ENCODE measurements around the gene PARN.

Gene PARN

DNA sequence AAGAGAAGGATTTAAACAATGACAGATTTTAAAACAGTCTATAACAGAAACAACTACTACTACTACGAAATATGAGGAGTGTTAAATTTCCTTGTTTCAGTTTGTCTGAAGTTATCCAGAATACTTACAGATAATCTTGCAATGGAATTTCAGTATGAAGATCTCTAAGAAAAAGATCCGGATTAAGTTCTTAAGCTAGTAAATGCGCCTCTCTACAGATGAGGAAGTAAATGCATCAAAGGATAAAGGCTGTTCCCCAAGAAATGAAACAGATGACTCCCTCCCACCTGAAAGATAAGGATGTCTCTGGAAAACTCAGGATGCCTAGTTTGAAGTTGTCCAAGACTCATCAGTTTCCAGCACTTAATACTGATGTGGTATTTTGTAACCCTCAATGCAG lies 105.1 kb downstream of the PARN start:
- DNase-seq = no peak

DNA sequence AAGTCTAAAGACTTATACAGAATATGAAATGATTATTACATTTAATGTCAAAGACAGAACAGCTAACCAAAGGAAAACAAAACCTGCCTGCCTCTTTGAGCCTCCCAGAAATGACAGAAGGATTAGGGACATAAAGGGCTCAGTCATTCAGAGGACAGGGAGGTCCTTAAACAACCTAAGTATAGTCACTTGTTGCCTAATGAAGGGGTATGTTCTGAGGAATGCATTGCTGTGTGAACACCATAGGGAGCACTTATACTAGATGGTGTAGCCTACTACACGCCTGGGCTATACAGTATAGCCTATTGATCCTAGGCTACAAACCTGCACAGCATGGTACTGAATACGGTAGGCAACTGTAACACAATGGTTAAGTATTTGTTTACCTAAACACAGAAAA lies 106.4 kb downstream of the PARN start:
- DNase-seq = no peak

DNA sequence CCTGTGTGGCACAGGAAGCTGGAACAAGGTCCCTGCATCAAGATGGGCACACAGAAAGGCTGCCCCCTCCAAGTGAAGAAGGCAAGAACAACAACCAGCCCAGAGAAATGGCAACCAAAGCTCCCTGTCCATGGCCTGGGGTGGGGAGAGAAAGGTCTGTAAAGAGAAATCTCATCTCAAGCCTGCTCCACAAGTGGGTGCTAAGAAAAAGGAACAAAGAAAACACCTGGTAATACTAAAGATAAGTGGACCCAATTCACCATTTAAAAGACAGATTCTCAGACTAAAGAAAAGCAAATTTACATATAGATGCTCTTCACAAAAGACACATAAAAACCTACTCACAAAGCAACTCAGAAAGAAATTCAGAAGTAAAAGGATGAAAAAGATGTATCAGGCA lies 107.4 kb downstream of the PARN start:
- no peak for DNase-seq

DNA sequence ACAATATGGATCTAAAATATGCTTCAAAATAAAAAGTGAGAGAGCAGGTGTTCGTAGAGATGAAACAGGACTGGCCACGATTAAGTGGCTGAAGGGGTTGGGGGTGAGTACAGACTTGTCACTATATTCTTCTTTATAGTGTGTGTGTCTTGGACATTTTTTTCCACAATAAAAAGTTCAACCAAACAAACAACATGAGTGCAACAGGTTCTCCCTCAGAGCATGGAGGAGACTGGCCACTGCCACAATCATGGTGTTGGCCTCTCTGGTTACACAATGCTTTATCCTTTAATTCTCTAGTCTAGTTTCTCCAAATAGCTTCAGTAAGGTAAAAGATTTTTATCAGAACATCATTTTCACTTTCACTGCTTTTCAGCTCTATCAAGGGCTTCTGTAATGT lies 109.3 kb downstream of the PARN start:
- no peak for DNase-seq

DNA sequence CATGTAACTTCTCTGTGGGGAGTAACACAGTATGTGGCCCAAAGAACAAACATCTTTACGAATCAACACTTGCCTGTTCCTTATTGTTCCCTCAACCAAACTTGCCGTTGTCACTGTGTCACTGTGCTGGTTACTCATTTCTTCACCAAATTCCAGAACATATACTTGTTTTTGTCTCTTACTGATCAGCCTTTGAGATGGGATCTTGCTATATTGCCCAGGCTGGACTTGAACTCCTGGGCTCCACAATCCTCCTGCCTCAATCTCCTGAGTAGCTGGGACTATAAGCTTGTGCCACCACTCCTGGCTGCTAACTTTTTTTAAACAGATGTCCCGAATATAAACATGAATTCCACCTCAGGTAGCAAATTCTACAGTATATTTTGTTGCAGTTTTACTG lies 115.1 kb downstream of the PARN start:
- no peak for DNase-seq

DNA sequence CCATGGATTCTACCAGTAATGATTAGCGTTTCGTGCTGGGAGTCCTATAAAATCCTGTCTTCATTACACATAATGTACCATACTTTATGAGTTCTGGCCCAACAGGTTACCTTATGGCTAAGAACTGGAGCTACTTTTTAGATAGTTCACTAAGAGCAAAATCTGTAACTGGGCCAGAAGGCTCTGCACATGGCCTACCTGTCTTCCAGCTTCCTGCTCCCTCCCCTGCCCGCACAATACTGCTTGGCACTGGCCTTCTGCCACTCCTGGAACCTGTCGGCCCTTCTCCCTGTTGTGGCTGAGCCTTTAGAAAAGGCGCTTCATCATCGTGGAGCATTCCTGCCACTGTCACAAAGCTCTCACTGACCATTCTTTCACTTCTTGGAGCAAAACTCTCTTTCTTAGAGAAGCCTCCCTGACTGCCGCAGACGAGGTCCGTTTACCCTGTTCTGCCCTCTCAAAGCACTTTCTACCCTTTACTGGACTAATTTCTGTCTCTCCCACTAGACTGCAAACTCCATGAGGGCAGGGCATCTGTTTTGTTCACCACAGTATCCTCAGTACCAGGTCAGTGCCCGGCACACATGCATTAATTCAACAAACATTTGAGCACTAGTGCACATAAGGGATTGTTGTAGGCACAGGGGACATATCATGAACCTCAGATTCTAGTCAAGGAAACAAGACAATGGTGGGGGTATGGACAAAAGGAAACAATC lies 116.5 kb downstream of the PARN start:
- no peak for DNase-seq

DNA sequence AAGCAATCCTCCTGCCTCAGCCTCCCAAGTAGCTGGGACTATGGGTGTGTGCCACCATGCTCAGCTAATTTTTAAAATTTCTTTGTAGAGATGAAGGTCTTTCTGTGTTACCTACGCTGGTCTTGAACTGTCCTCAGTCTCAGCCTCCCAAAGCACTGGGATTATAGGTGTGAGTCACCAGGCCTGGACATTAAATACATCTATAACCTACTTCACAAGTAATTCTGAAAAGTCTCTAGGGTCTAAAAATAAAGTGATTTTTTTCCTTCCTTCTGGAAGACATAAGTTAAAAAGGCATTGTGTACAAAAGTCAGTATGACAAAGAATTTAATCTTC lies 118.3 kb downstream of the PARN start:
- DNase-seq = no peak

DNA sequence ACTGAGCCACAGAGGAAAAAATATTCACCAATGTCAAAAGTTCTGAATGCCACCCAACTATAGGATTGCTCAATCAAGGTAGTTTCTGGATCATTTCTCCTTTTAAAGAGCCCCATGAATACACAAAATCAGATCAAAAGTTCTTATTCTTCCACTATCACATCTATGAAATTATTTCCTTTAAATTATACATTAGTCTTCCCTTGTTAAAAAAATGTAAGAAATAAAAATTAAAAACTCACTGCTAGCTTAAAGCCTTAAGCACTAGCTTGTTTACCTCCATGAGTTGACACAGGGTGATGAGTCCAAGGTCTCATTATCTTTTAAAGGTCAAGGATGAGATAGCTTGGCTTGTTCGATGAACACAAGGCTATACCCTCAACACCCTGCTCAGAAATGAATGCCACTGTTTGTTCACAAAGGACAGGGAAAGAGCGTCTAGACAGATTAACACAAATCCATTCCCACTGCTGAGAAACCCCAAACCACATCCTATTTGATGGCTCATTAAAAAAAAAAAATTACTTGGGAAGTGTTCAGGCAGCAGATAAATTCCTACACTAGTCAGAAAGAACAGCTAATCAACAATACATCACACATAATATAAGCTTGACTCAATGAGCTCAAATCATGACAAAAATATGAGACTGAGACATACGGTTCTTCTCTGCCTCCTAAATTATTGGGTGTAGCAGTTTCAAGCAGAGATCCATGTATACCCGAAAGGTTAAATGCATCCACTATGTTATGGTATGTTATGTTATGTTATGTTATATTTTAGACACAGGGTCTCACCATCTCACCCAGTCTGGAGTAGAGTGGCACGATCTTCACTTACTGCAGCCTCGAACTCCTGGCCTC lies 118.9 kb downstream of the PARN start:
- no peak for DNase-seq

DNA sequence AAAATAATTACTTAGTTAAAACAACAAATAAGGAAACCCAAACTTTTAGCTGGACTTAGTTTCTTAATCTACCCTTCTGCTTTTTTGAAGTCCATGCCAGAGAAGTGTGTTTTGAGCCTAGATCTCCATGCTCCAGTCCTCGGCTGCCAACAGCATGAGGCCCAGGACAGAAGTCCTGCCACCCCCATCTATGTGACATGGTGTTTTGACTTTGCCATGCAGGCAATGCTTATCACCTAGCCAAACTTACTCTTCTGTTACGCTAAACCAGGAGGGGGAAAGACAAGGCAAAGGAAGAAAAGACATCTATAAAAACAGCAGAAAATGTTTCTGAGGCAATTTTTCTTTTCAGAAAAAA lies 119.5 kb downstream of the PARN start:
- no peak for DNase-seq

DNA sequence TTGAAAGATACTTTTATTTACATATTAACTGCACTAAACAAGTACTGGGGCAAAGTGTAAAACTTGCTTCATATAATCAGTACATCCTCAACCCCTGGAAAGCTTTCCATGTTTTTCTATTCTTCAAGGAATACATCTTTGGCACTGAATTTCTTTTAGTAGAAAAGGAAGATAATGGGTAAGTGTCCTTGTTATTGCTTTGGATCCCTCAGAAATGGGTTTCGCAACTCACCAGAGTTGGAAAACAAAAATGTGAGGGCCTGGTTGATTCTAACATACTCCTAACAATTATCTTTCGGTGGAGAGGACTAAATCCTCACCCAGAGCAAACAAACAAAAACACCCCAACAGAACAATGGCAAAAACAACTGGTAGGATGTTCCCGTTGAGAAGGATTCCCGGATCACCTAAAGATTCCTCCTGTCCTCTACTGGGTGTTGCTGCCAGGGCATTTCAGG lies 120.4 kb downstream of the PARN start:
- DNase-seq = no peak

DNA sequence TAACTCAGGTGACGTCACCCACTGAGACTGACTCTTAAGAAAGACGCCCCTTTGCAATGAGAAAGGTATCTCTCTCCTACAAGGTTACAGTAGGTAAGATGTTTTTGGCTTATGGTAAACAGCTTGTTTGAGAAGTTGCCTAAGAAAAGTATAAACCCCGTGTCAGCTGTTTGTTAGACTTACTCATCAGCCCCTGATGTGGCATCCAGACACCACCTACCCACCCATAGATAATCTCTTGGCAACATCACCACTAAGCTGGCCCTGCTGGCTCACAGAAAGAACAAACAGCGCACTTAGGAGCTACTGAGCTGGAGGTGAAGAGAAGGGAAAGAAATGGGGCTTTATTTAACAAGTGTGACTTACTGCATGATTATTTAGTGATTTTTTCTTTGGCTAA lies 121.0 kb downstream of the PARN start:
- DNase-seq = no peak

DNA sequence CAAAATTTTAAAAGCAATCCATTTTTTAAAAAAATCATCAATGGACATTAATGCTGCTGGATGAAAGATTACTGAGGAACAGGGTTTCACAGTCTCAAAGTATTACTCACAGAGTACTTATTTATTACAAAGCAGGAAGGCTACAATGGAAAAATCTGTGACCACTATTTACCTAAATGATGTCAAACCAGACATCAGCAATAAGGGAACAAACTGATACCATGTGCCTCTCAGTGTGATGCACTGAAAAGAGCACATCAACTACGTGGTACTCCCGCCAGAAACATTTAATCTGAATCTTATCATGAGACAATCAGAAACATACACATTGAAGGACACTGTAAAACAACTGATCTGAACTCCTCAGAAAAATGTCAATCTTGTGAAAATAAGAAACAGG lies 124.2 kb downstream of the PARN start:
- no peak for DNase-seq

DNA sequence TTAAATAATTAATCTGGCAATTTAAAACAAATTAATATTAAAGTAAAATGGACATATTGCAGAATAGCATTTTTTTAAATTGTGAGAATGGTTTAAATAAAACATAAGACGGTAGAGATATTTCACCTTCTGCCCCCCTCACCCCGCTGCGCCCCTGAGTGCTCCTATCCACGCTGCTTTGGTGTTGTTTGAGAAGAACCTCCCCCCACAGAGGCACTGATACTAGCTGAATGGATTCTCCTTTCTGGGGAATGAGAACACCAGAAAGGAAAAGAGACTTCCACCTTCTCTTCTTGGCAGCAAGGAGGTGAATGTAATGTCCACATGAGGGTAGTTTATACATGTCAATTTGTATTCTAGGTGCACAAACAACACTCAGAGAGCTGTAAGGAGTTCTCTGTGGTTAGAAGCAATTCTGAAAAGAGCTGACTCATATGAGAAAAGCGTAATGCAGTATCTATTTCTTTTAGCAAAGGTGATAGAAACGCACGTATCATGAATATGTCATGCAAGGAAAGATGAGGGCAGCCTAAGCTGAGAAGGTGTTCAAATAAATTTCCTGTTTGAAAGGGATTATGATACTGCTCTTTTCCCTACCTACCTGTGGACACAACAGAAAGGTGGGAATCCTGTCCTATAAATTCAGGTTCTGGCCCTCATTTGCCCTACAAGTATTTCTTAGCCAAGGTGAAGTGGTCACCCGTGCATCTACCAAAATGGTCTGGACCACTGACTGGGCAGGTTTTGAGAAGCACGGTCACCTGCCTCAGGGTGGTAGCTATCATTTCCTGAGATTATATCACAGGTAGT lies 126.9 kb downstream of the PARN start:
- no peak for DNase-seq

DNA sequence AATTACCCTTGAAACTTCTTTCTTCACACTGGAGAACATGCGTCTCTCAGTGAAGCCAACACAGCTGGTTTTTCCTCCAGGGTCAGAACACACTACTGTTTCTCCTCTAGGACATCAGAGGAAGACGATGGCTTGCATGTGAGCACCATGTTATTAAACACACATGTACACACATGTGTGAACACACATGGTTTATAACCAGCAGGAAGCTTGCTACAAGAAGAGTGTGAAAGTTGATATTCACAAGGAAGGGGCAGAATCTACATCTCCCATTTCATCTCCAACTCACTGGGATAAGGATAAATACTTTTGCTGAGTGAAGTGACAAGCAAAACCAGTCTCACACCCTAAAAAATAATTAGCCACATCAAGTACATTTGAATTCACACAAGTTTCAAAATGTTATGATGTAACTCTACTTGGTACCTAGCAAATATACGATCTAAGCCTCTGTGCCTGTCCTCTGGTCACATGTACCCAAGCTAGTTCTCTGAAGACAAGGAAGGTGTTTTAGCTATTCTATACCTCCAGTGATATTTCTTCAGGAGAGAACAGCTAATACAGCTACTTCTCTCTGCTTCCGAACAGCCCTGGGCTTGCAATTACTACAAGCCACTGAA lies 127.7 kb downstream of the PARN start:
- DNase-seq = no peak

DNA sequence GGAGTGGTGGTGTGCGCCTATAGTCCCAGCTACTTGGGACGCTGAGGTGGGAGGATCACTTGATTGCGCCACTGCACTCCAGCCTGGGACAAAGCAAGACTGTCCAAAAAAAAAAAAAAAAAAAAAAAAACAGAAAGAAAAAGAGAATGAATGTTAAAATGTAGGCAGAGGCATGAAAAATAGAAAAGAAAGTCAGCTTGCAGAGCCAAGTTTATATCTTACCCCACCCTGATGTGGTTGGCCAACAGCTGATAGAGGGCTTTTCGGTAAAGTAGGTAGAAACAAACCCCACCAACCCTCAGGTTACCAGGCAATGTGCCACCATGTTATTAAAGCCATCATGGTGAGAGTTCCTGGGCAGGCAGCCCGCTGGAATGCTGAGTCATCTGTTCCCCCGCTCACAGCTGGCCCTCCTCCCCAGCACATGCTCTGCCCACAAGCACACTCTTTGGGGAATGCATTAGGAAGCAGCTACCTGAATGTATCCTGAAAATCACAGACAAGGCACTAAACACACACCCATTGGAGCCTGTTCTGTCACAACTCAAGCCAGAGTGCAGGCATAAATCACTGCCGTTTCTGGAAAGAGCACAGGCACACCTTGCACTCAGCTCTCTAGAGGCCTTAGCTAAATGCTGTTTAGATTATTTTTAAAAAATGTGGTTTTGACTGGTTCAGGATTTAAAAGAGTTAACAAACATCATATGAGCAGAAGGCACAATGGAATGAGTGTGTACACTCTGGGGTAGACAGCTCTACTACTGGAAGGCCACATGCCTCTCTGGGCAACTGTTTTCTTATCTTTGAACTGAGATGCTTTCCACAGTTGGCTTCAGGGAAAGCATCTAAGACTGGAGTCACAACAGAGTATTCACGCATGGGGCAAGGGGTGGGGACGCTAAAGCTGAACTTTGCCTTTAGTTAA lies 128.5 kb downstream of the PARN start:
- DNase-seq = no peak

DNA sequence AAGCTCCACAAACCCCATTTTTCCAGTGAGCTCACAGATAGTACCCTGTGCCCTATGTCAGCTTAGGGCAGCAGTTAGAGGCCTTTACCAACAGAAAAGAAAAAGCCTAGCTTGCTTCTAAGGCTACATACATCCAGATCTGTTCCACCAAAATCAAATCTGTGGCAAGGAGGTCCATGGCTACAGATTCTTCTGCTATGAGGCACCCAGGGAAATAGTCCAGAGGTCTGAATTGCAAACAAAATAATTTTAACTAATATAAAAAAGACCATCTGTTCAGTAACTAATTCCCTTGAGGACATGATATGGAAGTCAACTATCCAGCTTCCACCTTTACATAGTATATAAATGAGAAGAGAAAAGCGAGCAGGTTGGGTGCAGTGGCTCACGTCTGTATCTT lies 129.3 kb downstream of the PARN start:
- no peak for DNase-seq

DNA sequence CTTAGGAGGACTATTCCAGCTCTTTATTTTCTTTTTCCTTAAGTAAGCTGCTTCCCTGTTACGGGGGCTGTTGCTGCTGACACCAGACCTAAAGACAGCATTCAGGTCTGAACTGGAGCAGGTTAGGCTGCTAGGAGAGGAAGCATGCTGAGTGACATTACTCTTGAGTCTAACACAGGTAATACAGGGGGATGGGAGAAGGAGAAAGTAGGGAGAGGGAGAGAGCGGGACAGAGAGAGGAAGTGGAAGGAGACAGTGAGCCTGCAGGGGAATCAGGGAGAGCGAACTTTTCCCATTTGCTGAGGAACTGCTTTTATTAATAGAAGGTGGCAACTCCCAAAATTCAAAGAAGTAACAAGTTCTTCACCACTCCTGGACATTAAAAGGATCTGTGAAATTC lies 130.9 kb downstream of the PARN start:
- DNase-seq = no peak

DNA sequence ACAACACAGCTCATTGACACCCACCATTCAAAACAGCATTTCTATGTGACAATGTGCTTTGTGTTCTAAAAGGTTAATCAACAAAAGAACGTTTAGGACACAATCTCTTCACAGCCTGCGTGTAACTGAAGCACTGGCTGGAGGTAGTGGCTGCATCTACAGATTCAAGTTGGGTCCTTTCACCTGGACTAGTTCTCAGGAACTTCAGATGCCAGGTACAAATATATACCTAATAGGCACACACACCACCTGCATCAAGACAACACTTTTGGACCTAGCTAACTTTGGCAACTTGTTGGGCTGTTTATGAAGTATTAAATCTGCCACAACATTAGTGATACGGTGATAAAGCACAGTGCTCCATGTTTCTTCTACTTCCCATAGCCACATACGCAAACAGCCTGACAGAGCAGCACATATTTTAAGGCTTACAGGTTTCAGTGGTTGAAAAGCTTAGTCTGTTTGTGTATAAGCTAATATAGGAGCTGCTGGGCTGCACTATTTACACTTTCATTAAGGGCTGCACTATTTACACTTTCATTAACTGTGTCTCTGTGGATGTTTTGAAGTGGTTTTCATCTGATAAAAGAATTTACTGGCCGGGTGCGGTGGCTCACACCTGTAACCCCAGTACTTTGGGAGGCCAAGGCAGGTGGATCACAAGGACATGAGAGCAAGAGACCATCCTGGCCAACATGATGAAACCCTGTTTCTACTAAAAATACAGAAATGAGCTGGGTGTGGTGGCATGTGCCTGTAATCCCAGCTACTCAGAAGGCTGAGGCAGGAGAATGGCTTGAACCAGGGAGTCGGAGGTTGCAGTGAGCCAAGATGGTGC lies 132.6 kb downstream of the PARN start:
- no peak for DNase-seq

DNA sequence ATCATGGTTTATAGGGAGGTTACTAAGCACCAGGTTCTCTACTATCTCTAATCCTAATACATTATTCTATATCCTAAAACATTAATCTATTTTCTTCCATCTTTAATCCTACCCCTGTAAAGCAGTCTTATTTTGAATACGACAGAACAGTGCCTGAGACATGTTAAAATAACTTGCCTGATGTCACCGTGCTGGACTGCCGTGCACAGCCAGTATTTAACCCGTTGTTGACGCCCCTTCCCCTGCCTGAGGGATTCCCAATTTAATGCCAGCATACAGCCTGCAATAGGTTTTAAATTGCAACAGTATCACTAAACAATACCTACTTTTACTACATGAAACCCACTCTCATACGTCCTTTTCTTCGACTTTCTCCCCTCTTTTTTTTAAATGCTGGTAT lies 133.3 kb downstream of the PARN start:
- DNase-seq = no peak

DNA sequence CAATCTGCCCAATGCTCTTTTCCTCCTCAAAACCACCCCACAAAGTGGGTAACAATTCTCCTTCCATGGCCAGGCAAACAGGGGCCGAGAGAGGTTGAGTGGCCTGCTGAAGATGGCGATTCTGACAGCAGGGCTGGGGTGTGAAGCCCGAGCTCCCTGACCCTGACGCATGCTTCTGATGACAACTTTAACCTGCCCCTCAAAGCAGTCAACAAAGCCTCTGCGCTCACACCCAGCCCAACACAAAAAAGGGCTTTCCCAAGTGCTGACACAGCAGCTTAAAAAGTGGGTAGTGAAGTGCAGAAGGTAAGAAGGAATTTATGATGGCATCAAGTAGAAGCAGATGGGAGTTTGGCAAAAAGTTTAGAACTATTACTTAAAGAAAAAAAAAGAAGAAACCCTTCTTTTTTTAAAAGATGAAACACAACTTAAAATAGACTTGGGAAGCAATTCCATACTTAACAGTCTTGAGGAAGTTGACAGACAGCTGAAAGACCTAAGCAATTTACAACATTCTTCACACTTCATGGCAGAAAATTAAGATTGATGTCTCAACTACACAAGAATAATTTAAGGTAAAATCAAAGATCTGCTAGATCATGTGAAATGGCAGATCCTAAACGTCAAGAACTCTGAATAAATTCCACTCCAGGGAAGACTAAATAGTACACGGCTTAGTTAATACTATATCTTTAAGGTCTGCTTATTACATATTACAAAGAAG lies 133.9 kb downstream of the PARN start:
- DNase-seq = no peak
